Activated gamma-delta T cell treated with Interleukin-2 at 50 U/mL for 16 hours (primary cell): ENCODE measurements around the gene EPS8.

ENCODE experiments used
- DNase-seq: peaks from one replicate; pipeline ENCODE4 v3.0.0-alpha.2; 2020

Gene EPS8

GRCh38 chr12:15789220-15790171 lies at the start of gene EPS8:
EPS8 (minus strand) TSS chr12:15789388; CDS start chr12:15682951, 106,437 bp downstream.
- peak; percentile 83 for DNase-seq

GRCh38 chr12:15837141-15837790 lies 48.1 kb upstream of the EPS8 start:
- DNase-seq: no peak

- no peak for DNase-seq
Measured at GRCh38 chr12:15834575-15834974, 45.4 kb upstream of the EPS8 start.

- no peak for DNase-seq
Measured at GRCh38 chr12:15831315-15831978, 42.3 kb upstream of the EPS8 start.

GRCh38 chr12:15830538-15830937 lies 41.4 kb upstream of the EPS8 start:
- DNase-seq: no peak

- DNase-seq: no peak
Measured at GRCh38 chr12:15829949-15830348, 40.8 kb upstream of the EPS8 start.

GRCh38 chr12:15829255-15829654 lies 40.1 kb upstream of the EPS8 start:
- DNase-seq: no peak

- no peak for DNase-seq
Measured at GRCh38 chr12:15827136-15827535, 37.9 kb upstream of the EPS8 start.

GRCh38 chr12:15824516-15824915 lies 35.3 kb upstream of the EPS8 start:
- no peak for DNase-seq

GRCh38 chr12:15823360-15824128 lies 34.4 kb upstream of the EPS8 start:
- DNase-seq: no peak

GRCh38 chr12:15819644-15820437 lies 30.7 kb upstream of the EPS8 start:
- no peak for DNase-seq

- no peak for DNase-seq
Measured at GRCh38 chr12:15818418-15818817, 29.2 kb upstream of the EPS8 start.

GRCh38 chr12:15815730-15816129 lies 26.5 kb upstream of the EPS8 start:
- DNase-seq: no peak

GRCh38 chr12:15811214-15812127 lies 22.3 kb upstream of the EPS8 start:
- DNase-seq: no peak

- DNase-seq: no peak
Measured at GRCh38 chr12:15808652-15809051, 19.5 kb upstream of the EPS8 start.

GRCh38 chr12:15808250-15808649 lies 19.1 kb upstream of the EPS8 start:
- no peak for DNase-seq

GRCh38 chr12:15806826-15807225 lies 17.6 kb upstream of the EPS8 start:
- DNase-seq: no peak

- no peak for DNase-seq
Measured at GRCh38 chr12:15801770-15802744, 12.9 kb upstream of the EPS8 start.

- no peak for DNase-seq
Measured at GRCh38 chr12:15800278-15800677, 11.1 kb upstream of the EPS8 start.

GRCh38 chr12:15797818-15798217 lies 8.6 kb upstream of the EPS8 start:
- DNase-seq: no peak
